ENCODE data around the gene CASP8AP2. TPM values are rescaled to one million over a fixed set of nuclear protein-coding genes. Genes with fewer than 3 reads are reported as not detected.

The CASP8AP2 gene
- total and polyA plus RNA-seq, 2 of the 13 experiments (the other 11 are each of a cell fraction or from before 2014, with no cell fraction given), result 5.7 to 13.5 TPM

- TF ChIP-seq ZNF503 (CRISPR knock-in tag; IDR thresholded peaks at IDR 0.05), result no peak
- TF ChIP-seq ZBTB25 (CRISPR knock-in tag; IDR thresholded peaks at IDR 0.05), result peak; percentile 73
- peak; percentile 98 for TF ChIP-seq MXD3 (CRISPR knock-in tag; IDR thresholded peaks at IDR 0.05)
- TF ChIP-seq MED1 (CRISPR knock-in tag; IDR thresholded peaks at IDR 0.05), result peak; percentile 85
- peak; percentile 99 for TF ChIP-seq MAX (IDR thresholded peaks at IDR 0.05)
- TF ChIP-seq ZNF10 (CRISPR knock-in tag; IDR thresholded peaks at IDR 0.05; ENCODE audit: borderline replicate concordance, low read depth), result no peak
- peak; percentile 97 for TF ChIP-seq HOXA3 (CRISPR knock-in tag; IDR thresholded peaks at IDR 0.05)
- 0 out of 2 replicates have a peak, but pooled peaks have one; percentile 24 for TF ChIP-seq SIX4 (CRISPR knock-in tag; IDR thresholded peaks at IDR 0.05)
- TF ChIP-seq DR1 (CRISPR knock-in tag; IDR thresholded peaks at IDR 0.05), result peak; percentile 35; the same call in 1 of the 2 replicates
- peak; percentile 39 for TF ChIP-seq ZNF18 (CRISPR knock-in tag; IDR thresholded peaks at IDR 0.05; ENCODE audit: insufficient replicate concordance)
- peak; percentile 93 for TF ChIP-seq ZNF782 (CRISPR knock-in tag; IDR thresholded peaks at IDR 0.05; ENCODE audit: borderline replicate concordance)
- peak; percentile 99 for TF ChIP-seq MYC (CRISPR knock-in tag; IDR thresholded peaks at IDR 0.05; ENCODE audit: borderline replicate concordance)
- no peak for TF ChIP-seq KDM6A (CRISPR knock-in tag; IDR thresholded peaks at IDR 0.05; ENCODE audit: low read depth)
- peak; percentile 83; the same call in 1 of the 2 replicates for TF ChIP-seq ZBTB26 (CRISPR knock-in tag; IDR thresholded peaks at IDR 0.05; ENCODE audit: borderline replicate concordance)
- TF ChIP-seq PRMT3 (CRISPR knock-in tag; IDR thresholded peaks at IDR 0.05; ENCODE audit: borderline replicate concordance, low read depth), result no peak; the same call in 1 of the 2 replicates
- TF ChIP-seq U2AF2 (IDR thresholded peaks at IDR 0.05; ENCODE audit: low read depth, low read length), result no peak
- no peak for TF ChIP-seq ZNF20 (CRISPR knock-in tag; IDR thresholded peaks at IDR 0.05)
- peak; percentile 91 for TF ChIP-seq BRF2 (CRISPR knock-in tag; IDR thresholded peaks at IDR 0.05)
- TF ChIP-seq HINFP (CRISPR knock-in tag; IDR thresholded peaks at IDR 0.05; ENCODE audit: low read depth), result 0 out of 2 replicates have a peak, but pooled peaks have one; percentile 69
These were observed 10.1 kb upstream of the CASP8AP2 start, which contains the start of gene MDN1 (continued) for GRCh38 chr6:89819336-89820130.

All from HepG2 (cell line).